CD4-positive, alpha-beta T cell (primary cell): ENCODE measurements around the gene PPM1J. TPM values are rescaled to one million over a fixed set of nuclear protein-coding genes. Genes with fewer than 3 reads are reported as not detected.

ENCODE experiments used
- ATAC-seq: fragments of 200-7000 bp; cut with Tn5 transposase; one replicate; pipeline ENCODE4 v1.10.0; 2022; ENCODE audit warnings: mild to moderate bottlenecking; ENCODE audit not compliant: poor library complexity
- CTCF ChIA-PET: fragments of 350-600 bp; sonication (Branson Sonifier 250); formaldehyde crosslinking; loops from one replicate; lab custom pipeline; 2021; ENCODE audit warnings: antibody characterized with exemption, inconsistent platforms; lab: Charles Lee
- POLR2A ChIA-PET: fragments of 350-600 bp; sonication (Branson Sonifier 250); formaldehyde crosslinking; loops from one replicate; lab custom pipeline; 2021; ENCODE audit warnings: antibody characterized with exemption, inconsistent platforms; lab: Charles Lee
- DNase-seq, 14 experiments: peaks; one replicate each; pipeline ENCODE4 v3.0.0-alpha.2; 2013 to 2020; ENCODE audit warnings: mixed read lengths in 2 of 14
- H3K27ac ChIP-seq, 2 donors: one replicate each; pipeline versions ENCODE4 v1.5.1 to v1.7.0; 2013; ENCODE audit warnings: low read length in 2 of 2, low read depth in 1 of 2, mild to moderate bottlenecking in 1 of 2
- H3K27me3 ChIP-seq, 2 experiments: 1 replicate in 1 of 2; 2 replicates in 1 of 2; pipeline versions ENCODE4 v1.6.1 to v1.7.0; 2013; ENCODE audit warnings: low read length in 2 of 2, control low read depth in 1 of 2, mild to moderate bottlenecking in 1 of 2, moderate library complexity in 1 of 2; ENCODE audit not compliant: insufficient read depth in 2 of 2, control insufficient read depth in 1 of 2
- H3K36me3 ChIP-seq: one replicate; pipeline ENCODE4 v1.6.1; 2013; ENCODE audit warnings: low read length, control low read depth; ENCODE audit not compliant: insufficient read depth
- H3K4me1 ChIP-seq: one replicate; pipeline ENCODE4 v1.6.1; 2013; ENCODE audit warnings: low read length, control low read depth; ENCODE audit not compliant: insufficient read depth
- H3K4me3 ChIP-seq: one replicate; pipeline ENCODE4 v1.5.1; 2013; ENCODE audit warnings: mild to moderate bottlenecking, low read length, moderate library complexity
- H3K9me3 ChIP-seq, 2 experiments: 1 replicate in 1 of 2; 2 replicates in 1 of 2; pipeline versions ENCODE4 v1.6.1 to v1.7.0; 2013; ENCODE audit warnings: low read length in 2 of 2, mild to moderate bottlenecking in 2 of 2, control low read depth in 1 of 2, moderate library complexity in 1 of 2; ENCODE audit not compliant: control insufficient read depth in 1 of 2, insufficient read depth in 1 of 2
- H3K27ac Mint-ChIP-seq: one replicate; pipeline ENCODE4 v1.8.0; 2020; ENCODE audit warnings: mixed read lengths
- H3K27me3 Mint-ChIP-seq: one replicate; pipeline ENCODE4 v1.8.0; 2021; ENCODE audit warnings: mixed read lengths
- H3K36me3 Mint-ChIP-seq: one replicate; pipeline ENCODE4 v1.8.0; 2021; ENCODE audit warnings: low read depth, mixed read lengths
- H3K4me1 Mint-ChIP-seq: one replicate; pipeline ENCODE4 v1.8.0; 2021; ENCODE audit warnings: low read depth, mixed read lengths
- H3K4me3 Mint-ChIP-seq: one replicate; pipeline ENCODE4 v1.8.0; 2020; ENCODE audit warnings: mild to moderate bottlenecking, mixed read lengths
- H3K9me3 Mint-ChIP-seq: one replicate; pipeline ENCODE4 v1.8.0; 2020; ENCODE audit warnings: mixed read lengths
- CTCF ChIP-seq: fragments of 200-600 bp; IDR thresholded peaks from one replicate; pipeline ENCODE4 v1.8.0; 2022; ENCODE audit warnings: antibody characterized with exemption, mild to moderate bottlenecking
- intact Hi-C, 2 experiments: fragments of 100-400 bp; cut with DNase I in 1 of 2; cut with micrococcal nuclease in 1 of 2; formaldehyde crosslinking; loops; one replicate each; pipeline versions ENCODE4 v1.15.1 to v1.9.0; 2023 to 2025; cut with DNase I, micrococcal nuclease
- total RNA-seq, 174 experiments: library from RNA in 2 of 174; stranded (reverse) in 2 of 174; gene quantifications; one replicate each; pipeline ENCODE4 v1.2.3 and lab custom pipeline; 2021 to 2026

PPM1J gene
- total RNA-seq, 2 experiments from 2014 or later, result 0.39 to 0.49 TPM

GRCh38 chr1:112714313-112715263 lies 544 bp downstream of the PPM1J start:
- Mint-ChIP-seq H3K27me3 (peaks cover 26% of the 10 kb centered on the region), H3K36me3 (no peaks in the 10 kb centered on the region), H3K27ac (no peak overlapping the region), H3K9me3 (no peaks in the 10 kb centered on the region), H3K4me1 (peaks cover 24% of the 10 kb centered on the region), H3K4me3 (peak overlapping the region; percentile 85)
- Histone ChIP-seq H3K4me3 (peak overlapping the region; percentile 58), H3K36me3 (no peaks in the 10 kb centered on the region), H3K27me3 (peaks cover 15% of the 10 kb centered on the region in 2 experiments), H3K4me1 (peaks cover 37% of the 10 kb centered on the region), H3K9me3 (peaks cover 0 to 5% of the 10 kb centered on the region in 2 experiments), H3K27ac (no peak overlapping the region)
- CTCF ChIA-PET, result interaction anchor here (0.6 to 4.0 kb wide), 10 partner anchors 10 to 1098 kb away, joined by 3 to 23 read pairs (median 6); partner anchors contain the start of genes LRIG2, MOV10 and RSBN1
- TF ChIP-seq CTCF, result peak; percentile 17
- ATAC-seq (peak; percentile 3), DNase-seq (peak in 2 of 14 experiments; percentile 28 to 48)
- intact Hi-C loops, result loop anchor here (5.0 to 10.0 kb wide), 6 partner anchors 97 to 1100 kb away; partner anchors contain the start of genes CAPZA1 (in 1 of the 2), RSBN1 (in 1 of the 2), SLC16A1 (in 1 of the 2) and ST7L (in 1 of the 2)
- POLR2A ChIA-PET, result interaction anchor here (0.7 to 3.6 kb wide), 12 partner anchors 8 to 1098 kb away, joined by 3 to 46 read pairs (median 4); partner anchors contain the start of genes CAPZA1, LRIG2, MAGI3 and MOV10

GRCh38 chr1:112713466-112714312 lies 1.4 kb downstream of the PPM1J start:
- Mint-ChIP-seq H3K4me1 (peaks cover 23% of the 10 kb centered on the region), H3K9me3 (no peaks in the 10 kb centered on the region), H3K27ac (no peak overlapping the region), H3K36me3 (no peaks in the 10 kb centered on the region), H3K4me3 (peak overlapping the region; percentile 81), H3K27me3 (peaks cover 20% of the 10 kb centered on the region)
- intact Hi-C loops, result loop anchor here in 1 of 2 experiments (10.0 kb wide), 1 partner anchor 1101 kb away; the partner anchor contains the start of gene RSBN1
- Histone ChIP-seq H3K27me3 (peaks cover 8 to 10% of the 10 kb centered on the region in 2 experiments), H3K36me3 (no peaks in the 10 kb centered on the region), H3K4me3 (peak overlapping the region; percentile 58), H3K4me1 (peaks cover 32% of the 10 kb centered on the region), H3K9me3 (peaks cover 0 to 5% of the 10 kb centered on the region in 2 experiments), H3K27ac (no peak overlapping the region)
- ChIA-PET CTCF (no interaction called here), POLR2A (interaction anchor here (3.3 to 3.6 kb wide), 3 partner anchors 10 to 95 kb away, joined by 34 to 46 read pairs (median 41); partner anchors contain the start of genes CAPZA1, MOV10 and ST7L)
- no peak for ATAC-seq
- no peak for TF ChIP-seq CTCF
- DNase-seq, result peak in 2 of 14 experiments; percentile 42 to 53
